GM10266 (cell line): ENCODE results near the gene PRRC2B.
A peak's percentile ranks its signal among the peaks of the same experiment; 100 is the strongest.
"Not testable (repeated sequence)": the region's sequence is repeated elsewhere in the genome, so short reads cannot be mapped to it uniquely, and the experiment has no call there.

ENCODE experiments used
- DNase-seq: peaks from one replicate; pipeline ENCODE4 v3.0.0; 2012; ENCODE audit errors: extremely low spot score
- CTCF ChIP-seq: IDR thresholded peaks from 2 replicates; pipeline ENCODE4 v1.5.1; 2012; ENCODE audit warnings: mild to moderate bottlenecking, low read depth; ENCODE audit not compliant: control insufficient read depth, insufficient read depth; ENCODE audit errors: missing control alignments

Gene PRRC2B

GRCh38 chr9:131349881-131350563 lies 43.9 kb upstream of the PRRC2B start:
- TF ChIP-seq CTCF, result peak; percentile 87
- DNase-seq, result peak; percentile 82

GRCh38 chr9:131356479-131356878 lies 37.4 kb upstream of the PRRC2B start:
- not testable (repeated sequence) for DNase-seq

GRCh38 chr9:131358556-131358955 lies 35.3 kb upstream of the PRRC2B start:
- TF ChIP-seq CTCF, result no peak
- no peak for DNase-seq

GRCh38 chr9:131361202-131361833 lies 32.6 kb upstream of the PRRC2B start:
- DNase-seq, result no peak
- no peak for TF ChIP-seq CTCF

- no peak for TF ChIP-seq CTCF
- no peak for DNase-seq
Measured at GRCh38 chr9:131365546-131365945, 28.3 kb upstream of the PRRC2B start.

- peak; percentile 36 for TF ChIP-seq CTCF
Measured at GRCh38 chr9:131366761-131367401, 27.0 kb upstream of the PRRC2B start.

GRCh38 chr9:131367450-131367849 lies 26.4 kb upstream of the PRRC2B start:
- DNase-seq, result no peak
- no peak for TF ChIP-seq CTCF

More at GRCh38 chr9:131366761-131367401, 27.0 kb upstream of the PRRC2B start:
- no peak for DNase-seq
